GM21576 (cell line): ENCODE results near the gene NUDT19.
A peak's percentile ranks its signal among the peaks of the same experiment; 100 is the strongest.
"Not testable (repeated sequence)": the region's sequence is repeated elsewhere in the genome, so short reads cannot be mapped to it uniquely, and the experiment has no call there.

ENCODE experiments used
- ATAC-seq: cut with Tn5 transposase; IDR thresholded peaks from one replicate; pipeline ENCODE4 v1.9.1; 2021; ENCODE audit warnings: mild to moderate bottlenecking, moderate library complexity; ENCODE audit not compliant: unreplicated experiment

NUDT19 gene

GRCh38 chr19:32674931-32675719 is 16.5 kb upstream of the NUDT19 start, which contains the start of gene ANKRD27:
Gene ANKRD27 (minus strand): TSS chr19:32675180. CDS start chr19:32659015, 16,165 bp downstream.
- ATAC-seq, result peak; percentile 96

GRCh38 chr19:32675720-32676185 is 15.9 kb upstream of the NUDT19 start, which contains the start of gene RGS9BP:
Gene RGS9BP (plus strand): TSS chr19:32675848. CDS start chr19:32676264, 416 bp downstream.
- ATAC-seq, result no peak

- ATAC-seq, result no peak
Measured at GRCh38 chr19:32676186-32676894, 15.3 kb upstream of the NUDT19 start.

- no peak for ATAC-seq
Measured at GRCh38 chr19:32676895-32677359, 14.7 kb upstream of the NUDT19 start.

- ATAC-seq, result no peak
Measured at GRCh38 chr19:32677657-32678056, 14.0 kb upstream of the NUDT19 start.

GRCh38 chr19:32680986-32681385 is 10.6 kb upstream of the NUDT19 start:
- ATAC-seq, result no peak

- ATAC-seq, result no peak
Measured at GRCh38 chr19:32682317-32682716, 9.3 kb upstream of the NUDT19 start.

- no peak for ATAC-seq
Measured at GRCh38 chr19:32686847-32687475, 4.7 kb upstream of the NUDT19 start.

- ATAC-seq, result no peak
Measured at GRCh38 chr19:32687681-32688080, 3.9 kb upstream of the NUDT19 start.

GRCh38 chr19:32688311-32688710 is 3.3 kb upstream of the NUDT19 start:
- no peak for ATAC-seq

- ATAC-seq, result peak; percentile 53
Measured at GRCh38 chr19:32691952-32692726, 518 bp downstream of the NUDT19 start.

- ATAC-seq, result peak; percentile 0
Measured at GRCh38 chr19:32692727-32693061, 1.1 kb downstream of the NUDT19 start.

- not testable (repeated sequence) for ATAC-seq
Measured at GRCh38 chr19:32693151-32694108, 1.8 kb downstream of the NUDT19 start.

- ATAC-seq, result not testable (repeated sequence)
Measured at GRCh38 chr19:32694316-32694715, 2.7 kb downstream of the NUDT19 start.

GRCh38 chr19:32694851-32695250 is 3.2 kb downstream of the NUDT19 start:
- ATAC-seq, result not testable (repeated sequence)

- ATAC-seq, result not testable (repeated sequence)
Measured at GRCh38 chr19:32695506-32695905, 3.9 kb downstream of the NUDT19 start.

- not testable (repeated sequence) for ATAC-seq
Measured at GRCh38 chr19:32696771-32697170, 5.2 kb downstream of the NUDT19 start.

GRCh38 chr19:32700129-32700528 is 8.5 kb downstream of the NUDT19 start:
- ATAC-seq, result not testable (repeated sequence)

- ATAC-seq, result no peak
Measured at GRCh38 chr19:32702010-32702409, 10.4 kb downstream of the NUDT19 start.
